ENCODE results near the gene GAMT.

DNA sequence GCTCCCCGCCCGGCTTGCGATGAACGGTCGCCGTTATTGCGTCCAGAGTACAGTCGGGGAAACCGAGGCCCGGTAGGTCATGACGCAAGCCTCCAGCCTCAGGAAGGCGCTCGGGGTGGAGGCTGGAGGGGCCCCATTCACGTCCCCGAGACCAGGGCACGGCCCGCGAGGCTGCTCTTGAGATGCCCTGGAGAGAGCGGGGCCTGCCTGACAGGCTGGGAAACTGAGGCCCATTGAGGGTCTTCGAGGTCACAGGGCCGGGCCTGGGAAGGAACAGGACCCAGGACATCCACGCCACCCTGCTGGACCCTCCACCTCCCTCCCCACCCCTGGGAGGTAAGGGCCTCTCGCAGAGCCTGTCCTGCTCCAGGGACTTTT is 17.3 kb downstream of the GAMT start:
- TF ChIP-seq CTCF (IDR thresholded peaks at IDR 0.05; ENCODE audit: poor library complexity) = no peak
- no peak for TF ChIP-seq EZH2phosphoT487 (IDR thresholded peaks at IDR 0.05; ENCODE audit: low read depth, severe bottlenecking, unreplicated experiment)

Measured in hepatocyte (in vitro differentiated cells).